Memory B cell (primary cell): ENCODE measurements around the gene ITPKB.

Experiments used
- ATAC-seq: fragments of 150-1000 bp; cut with Tn5 transposase; 2 replicates; pipeline ENCODE4 v1.10.0; 2021; ENCODE audit warnings: low read depth, mild to moderate bottlenecking, moderate library complexity
- DNase-seq, 2 donors: peaks; one replicate each; pipeline ENCODE4 v3.0.0; 2022; ENCODE audit warnings: low spot score in 2 of 2
- H3K27ac Mint-ChIP-seq: one replicate; pipeline ENCODE4 v1.8.0; 2022; ENCODE audit warnings: mild to moderate bottlenecking, moderate library complexity, mixed read lengths
- H3K27me3 Mint-ChIP-seq: one replicate; pipeline ENCODE4 v1.8.0; 2022; ENCODE audit warnings: mixed read lengths
- H3K36me3 Mint-ChIP-seq: one replicate; pipeline ENCODE4 v1.8.0; 2022; ENCODE audit warnings: mild to moderate bottlenecking, mixed read lengths
- H3K4me1 Mint-ChIP-seq: one replicate; pipeline ENCODE4 v1.8.0; 2022; ENCODE audit warnings: mixed read lengths
- H3K4me3 Mint-ChIP-seq: one replicate; pipeline ENCODE4 v1.8.0; 2022; ENCODE audit warnings: mild to moderate bottlenecking, moderate library complexity, mixed read lengths
- H3K9me3 Mint-ChIP-seq: one replicate; pipeline ENCODE4 v1.8.0; 2022; ENCODE audit warnings: mixed read lengths

ITPKB gene

DNA sequence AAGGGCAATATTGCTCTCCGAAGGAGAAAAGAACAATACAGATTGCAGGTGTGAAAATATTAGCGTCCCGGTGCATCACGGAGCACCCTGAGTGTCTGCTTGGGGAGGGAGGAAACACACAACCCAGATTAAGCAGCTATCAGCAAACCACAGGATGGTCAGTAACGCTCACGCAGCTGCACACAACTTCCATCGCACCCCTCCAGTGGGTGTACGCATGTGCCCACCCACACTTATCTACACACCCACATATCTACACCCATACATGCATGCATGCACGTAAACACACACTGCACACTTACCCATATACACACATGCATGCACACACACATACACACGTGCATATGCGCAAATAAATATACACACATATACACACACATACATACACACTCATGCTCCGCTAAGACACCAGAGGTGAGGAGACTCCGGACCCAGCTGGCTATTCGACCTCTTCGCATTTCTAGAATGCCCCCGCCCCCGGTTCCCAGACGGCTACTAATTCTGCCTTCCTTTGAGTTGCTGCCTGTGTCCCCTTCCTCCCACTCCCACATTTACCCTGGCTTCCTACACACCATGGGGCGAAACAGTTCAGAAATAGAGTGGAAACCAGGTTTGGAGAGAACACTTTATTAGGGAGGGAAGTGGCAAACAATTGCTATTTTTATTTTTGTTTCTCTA is 26.2 kb downstream of the ITPKB start:
- H3K36me3 Mint-ChIP-seq: peaks cover 7% of the 10 kb centered on the region
- peak overlapping the region; percentile 91 for H3K27ac Mint-ChIP-seq
- peak; percentile 8 for ATAC-seq
- peak overlapping the region; percentile 32 for H3K4me3 Mint-ChIP-seq
- no peaks in the 10 kb centered on the region for H3K27me3 Mint-ChIP-seq
- H3K9me3 Mint-ChIP-seq: peaks cover 3% of the 10 kb centered on the region
- H3K4me1 Mint-ChIP-seq: peaks cover 46% of the 10 kb centered on the region
- DNase-seq: no peak

DNA sequence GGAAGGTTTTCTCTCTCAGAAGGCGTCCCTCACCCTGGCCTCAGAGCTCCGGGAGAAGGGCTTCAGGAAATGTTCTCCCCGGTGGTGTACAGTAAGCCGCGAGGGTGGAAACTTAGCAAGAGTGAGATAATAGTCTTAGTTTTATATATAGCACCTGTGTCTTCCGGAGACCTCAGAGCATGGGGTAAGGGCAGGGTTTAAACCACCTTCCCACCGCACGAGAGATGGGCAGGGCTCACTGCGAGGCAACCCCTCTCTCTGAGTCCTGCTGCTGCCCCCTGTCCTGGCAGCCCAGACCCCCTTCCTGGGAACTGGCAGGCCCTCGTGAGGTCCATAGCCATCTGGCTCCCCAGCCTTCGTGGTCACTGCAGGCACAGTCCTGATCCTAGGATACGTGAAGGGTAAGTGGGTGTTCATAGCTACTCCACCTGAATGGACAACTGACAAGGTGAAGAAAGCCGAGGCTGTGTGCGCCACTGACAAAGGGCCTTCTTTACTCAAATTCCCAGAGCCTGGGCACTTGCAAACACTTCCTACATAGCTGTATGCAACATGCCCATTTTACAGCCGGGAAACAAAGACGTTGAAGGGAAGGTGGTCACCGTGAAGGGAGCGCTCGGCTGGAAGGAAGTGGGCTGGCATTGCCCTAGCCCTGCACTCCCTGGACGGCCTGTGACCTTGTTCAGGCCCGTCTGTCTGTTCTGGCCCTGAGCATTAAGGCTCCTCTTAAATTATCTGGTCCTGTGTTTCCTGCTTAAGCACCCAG is 26.9 kb downstream of the ITPKB start:
- Mint-ChIP-seq H3K27me3 (no peaks in the 10 kb centered on the region), H3K4me1 (peaks cover 45% of the 10 kb centered on the region), H3K9me3 (peaks cover 3% of the 10 kb centered on the region), H3K4me3 (peak overlapping the region; percentile 32), H3K36me3 (peaks cover 10% of the 10 kb centered on the region), H3K27ac (peak overlapping the region; percentile 91)
- ATAC-seq (peak; percentile 81), DNase-seq (no peak)

DNA sequence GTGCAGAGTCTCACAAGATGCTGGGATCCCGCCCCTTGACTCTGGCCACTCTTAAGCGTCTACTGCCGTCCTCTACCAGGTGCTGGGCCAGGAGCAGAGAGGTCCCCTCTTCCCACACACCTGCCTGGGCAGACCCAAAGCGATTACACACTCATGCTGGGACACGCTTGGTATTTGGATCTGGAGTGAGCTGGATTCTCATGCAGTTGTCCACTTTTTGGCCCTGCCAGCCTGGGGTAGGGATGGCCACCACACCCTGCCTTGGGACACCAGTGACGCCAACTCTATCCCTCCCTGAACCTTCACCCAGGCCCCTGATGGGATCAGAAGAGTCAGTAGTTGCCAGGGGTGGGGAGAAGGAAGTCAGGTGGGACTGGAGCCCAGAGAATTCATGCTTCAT is 28.6 kb downstream of the ITPKB start:
- ATAC-seq (no peak), DNase-seq (no peak)
- H3K36me3 Mint-ChIP-seq: peaks cover 14% of the 10 kb centered on the region
- no peak overlapping the region for H3K27ac Mint-ChIP-seq
- H3K27me3 Mint-ChIP-seq: no peaks in the 10 kb centered on the region
- H3K9me3 Mint-ChIP-seq: peaks cover 3% of the 10 kb centered on the region
- peaks cover 41% of the 10 kb centered on the region for H3K4me1 Mint-ChIP-seq
- H3K4me3 Mint-ChIP-seq: no peak overlapping the region

DNA sequence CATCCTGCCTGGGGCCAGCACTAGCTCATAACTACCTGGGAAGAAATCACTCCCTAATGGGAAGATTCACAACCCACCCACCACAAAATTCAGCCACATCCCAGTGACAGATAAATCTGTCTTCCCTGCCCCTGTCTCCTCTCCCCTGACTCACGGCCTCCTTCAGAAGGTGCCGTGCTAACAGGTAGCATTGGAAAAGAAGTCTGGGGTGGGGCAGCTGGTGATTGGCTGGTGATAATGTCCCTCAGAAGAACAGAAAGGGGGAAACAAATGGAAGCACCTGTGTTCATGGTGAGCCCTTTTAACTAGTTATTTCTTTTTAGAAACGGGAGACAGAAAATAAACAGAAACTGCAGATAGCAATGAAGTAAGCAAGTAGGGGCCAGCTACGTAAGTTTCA is 29.1 kb downstream of the ITPKB start:
- ATAC-seq (no peak), DNase-seq (no peak)
- Mint-ChIP-seq H3K9me3 (peaks cover 3% of the 10 kb centered on the region), H3K27ac (no peak overlapping the region), H3K4me1 (peaks cover 37% of the 10 kb centered on the region), H3K4me3 (peak overlapping the region; percentile 24), H3K27me3 (no peaks in the 10 kb centered on the region), H3K36me3 (peaks cover 14% of the 10 kb centered on the region)

DNA sequence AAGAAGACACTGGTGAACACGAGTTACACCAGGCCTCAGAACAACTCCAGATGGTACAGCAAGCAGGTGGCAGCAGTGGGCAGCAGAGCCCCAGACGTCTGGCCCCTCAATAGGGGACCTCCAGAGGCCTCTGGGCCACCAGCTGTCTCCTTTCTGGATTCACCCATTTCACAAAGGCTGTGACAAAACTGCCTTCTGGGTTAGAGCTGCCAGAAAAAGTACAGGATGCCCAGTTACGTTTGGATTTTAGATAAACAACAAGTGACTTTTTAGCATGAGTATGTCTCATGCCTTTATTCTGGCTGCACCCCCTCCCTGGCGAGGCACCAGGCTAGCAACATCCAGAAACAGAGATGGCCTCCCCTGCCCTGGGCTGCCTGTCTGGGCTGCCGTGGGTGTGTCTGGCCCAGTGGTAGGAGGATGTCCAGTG is 30.1 kb downstream of the ITPKB start:
- no peak overlapping the region for H3K27ac Mint-ChIP-seq
- DNase-seq (no peak), ATAC-seq (no peak)
- H3K4me3 Mint-ChIP-seq: no peak overlapping the region
- no peaks in the 10 kb centered on the region for H3K9me3 Mint-ChIP-seq
- H3K36me3 Mint-ChIP-seq: peaks cover 7% of the 10 kb centered on the region
- peaks cover 31% of the 10 kb centered on the region for H3K4me1 Mint-ChIP-seq
- no peaks in the 10 kb centered on the region for H3K27me3 Mint-ChIP-seq

DNA sequence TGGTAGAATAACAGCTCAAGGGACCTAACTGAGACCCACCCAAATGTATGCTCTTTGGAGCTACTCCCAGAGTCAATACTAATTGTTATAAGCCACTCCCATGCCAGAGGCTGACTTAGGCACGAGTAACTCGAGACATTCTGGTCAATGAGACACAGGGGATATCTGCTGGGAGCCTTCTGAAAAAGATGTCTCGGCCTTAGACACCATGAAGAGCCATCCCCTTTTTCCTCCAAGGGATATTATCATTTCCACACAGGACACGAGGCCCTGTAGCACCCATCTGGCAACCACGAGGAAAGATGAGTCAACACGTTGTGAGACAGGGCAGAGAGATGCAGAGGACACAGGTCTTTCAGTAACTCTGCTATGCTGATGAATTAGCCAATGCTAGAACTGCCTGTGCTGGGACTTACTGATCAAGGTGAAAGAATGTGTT is 30.7 kb downstream of the ITPKB start:
- Mint-ChIP-seq H3K9me3 (no peaks in the 10 kb centered on the region), H3K4me3 (no peak overlapping the region), H3K4me1 (peaks cover 28% of the 10 kb centered on the region), H3K27ac (peak overlapping the region; percentile 25), H3K36me3 (peaks cover 7% of the 10 kb centered on the region), H3K27me3 (no peaks in the 10 kb centered on the region)
- no peak for DNase-seq
- ATAC-seq: no peak

DNA sequence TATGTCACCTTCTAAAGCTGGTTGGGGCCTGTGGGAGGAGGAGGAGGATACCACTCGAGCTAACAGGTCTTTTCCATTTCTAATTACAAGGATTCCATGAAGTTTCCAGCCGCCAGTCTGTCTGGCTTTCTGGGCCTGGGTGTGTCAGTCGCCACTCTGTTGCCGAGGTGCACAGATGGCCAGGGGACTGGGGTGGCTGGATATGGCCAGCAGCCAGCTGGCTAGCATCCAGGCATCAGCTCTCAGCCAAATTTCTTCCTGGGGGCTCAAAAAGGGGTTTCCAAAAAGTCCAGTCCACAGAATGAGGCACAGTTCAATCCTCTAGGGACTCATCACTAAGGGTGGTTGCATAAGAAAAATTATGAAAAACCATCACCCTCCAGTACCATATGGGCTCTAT is 32.4 kb downstream of the ITPKB start:
- H3K4me1 Mint-ChIP-seq: peaks cover 20% of the 10 kb centered on the region
- DNase-seq (no peak), ATAC-seq (no peak)
- no peak overlapping the region for H3K27ac Mint-ChIP-seq
- no peaks in the 10 kb centered on the region for H3K27me3 Mint-ChIP-seq
- peaks cover 7% of the 10 kb centered on the region for H3K36me3 Mint-ChIP-seq
- no peak overlapping the region for H3K4me3 Mint-ChIP-seq
- no peaks in the 10 kb centered on the region for H3K9me3 Mint-ChIP-seq

DNA sequence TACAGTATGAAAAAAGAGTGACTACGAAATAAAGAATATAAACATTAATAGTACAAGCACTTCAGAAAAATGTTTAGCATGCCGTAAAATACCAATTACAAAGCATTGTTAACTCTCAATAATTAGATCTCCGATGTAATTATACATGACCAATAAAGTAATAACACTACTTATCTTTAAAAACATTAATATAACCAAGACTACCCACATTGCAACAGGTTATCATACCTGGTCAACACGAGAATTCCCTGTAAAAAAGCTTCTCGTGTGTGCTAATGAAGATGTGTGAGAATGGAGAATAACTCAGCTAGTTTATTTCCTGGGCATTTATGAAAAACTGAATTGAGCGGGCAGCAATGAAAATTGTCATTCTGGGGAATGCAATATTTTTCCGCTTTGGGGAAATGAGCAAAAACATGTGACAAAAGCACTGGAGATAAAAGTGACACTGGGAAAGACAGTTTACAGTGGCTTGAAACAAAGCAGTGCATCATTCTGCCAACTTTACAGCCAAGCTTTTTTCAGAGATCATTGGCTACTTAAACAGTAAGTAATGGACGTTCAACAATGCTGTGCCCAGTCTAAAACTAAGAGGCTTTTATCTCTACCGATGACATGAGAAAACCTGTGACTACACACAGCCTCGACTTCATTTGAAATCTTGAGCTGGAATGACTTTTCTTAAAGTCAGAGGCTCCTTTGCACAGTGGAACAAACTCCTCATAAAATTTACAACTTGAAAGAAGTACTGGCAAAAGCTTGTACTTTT is 34.7 kb downstream of the ITPKB start:
- DNase-seq: no peak
- Mint-ChIP-seq H3K4me1 (peaks cover 17% of the 10 kb centered on the region), H3K36me3 (peaks cover 8% of the 10 kb centered on the region), H3K4me3 (peak overlapping the region; percentile 85), H3K27me3 (no peaks in the 10 kb centered on the region), H3K9me3 (no peaks in the 10 kb centered on the region), H3K27ac (peak overlapping the region; percentile 98)
- no peak for ATAC-seq

DNA sequence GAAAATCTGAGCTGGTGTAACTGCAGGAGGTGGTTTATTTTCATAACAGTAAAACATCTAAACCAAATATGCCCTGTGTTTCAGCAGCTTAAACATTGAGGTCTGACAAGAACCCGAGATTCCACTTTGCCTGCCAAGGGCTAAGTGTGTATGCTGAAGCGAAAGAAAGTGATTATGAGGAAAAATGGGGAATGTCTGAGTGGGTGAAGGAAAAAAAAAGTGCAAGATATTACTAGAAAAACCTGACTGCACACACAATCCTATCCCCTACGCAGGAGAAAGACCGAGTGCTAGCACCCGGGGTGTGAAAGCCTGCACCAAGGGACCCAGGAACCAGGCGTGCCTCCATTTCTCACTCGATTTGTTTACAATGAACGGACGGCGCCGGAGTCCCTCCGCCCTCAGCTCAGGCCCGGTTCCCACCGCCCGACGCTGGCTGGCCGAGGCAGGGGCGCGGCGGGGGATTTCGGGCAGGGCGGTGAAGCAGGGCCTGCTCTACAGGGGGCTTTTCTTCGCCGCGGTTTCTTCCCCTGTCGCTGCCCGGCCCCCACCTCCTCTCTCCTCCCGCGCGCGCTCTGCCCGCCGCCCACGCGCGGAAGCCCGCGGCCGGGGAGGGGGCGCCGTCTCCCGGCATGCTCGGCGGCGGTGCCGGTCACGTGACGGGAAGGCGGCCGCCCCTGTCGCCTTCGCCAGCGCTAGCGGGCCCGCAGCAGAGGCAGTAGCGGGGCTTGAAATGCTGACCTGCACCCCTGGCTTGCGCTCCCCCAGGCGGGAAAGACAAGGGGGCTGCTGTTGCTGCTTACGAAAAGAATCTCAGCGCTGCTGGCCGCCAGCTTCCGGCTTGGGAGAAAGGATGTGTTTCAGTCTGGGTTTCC is 35.9 kb downstream of the ITPKB start:
- Mint-ChIP-seq H3K27ac (peak overlapping the region; percentile 98), H3K9me3 (no peaks in the 10 kb centered on the region), H3K27me3 (no peaks in the 10 kb centered on the region), H3K36me3 (peaks cover 12% of the 10 kb centered on the region), H3K4me1 (peaks cover 21% of the 10 kb centered on the region), H3K4me3 (peak overlapping the region; percentile 85)
- DNase-seq: peak; percentile 84 to 86
- peak; percentile 89 for ATAC-seq

DNA sequence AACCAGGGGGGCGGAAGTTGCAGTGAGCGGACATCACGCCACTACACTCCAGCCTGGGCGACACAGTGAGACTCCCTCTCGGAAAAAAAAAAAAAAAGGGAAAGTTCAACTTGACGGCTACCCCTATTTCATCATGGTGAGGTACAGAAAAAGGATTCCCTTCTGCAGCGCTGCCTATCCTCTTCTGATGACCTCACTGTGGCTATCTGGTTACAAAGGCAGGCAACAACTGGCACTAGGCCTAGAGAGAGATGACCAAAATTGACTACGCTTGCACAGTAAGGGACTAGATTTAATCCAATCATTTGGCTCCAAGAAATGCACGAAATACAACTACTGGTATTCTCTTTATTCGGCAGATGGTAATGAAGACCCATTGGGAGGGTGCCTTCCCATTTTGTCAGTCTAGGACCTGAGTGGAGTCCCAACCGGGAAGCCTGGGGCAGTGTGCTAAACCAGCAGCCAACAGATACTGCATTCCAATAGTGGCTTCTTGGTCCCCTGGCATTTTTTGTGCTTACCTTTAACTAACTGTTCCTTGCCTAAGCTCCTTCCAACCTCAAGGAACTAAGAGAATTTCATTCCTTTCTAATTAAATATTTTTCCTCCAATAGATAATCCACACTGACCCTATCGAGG is 36.6 kb downstream of the ITPKB start:
- no peak for DNase-seq
- H3K27me3 Mint-ChIP-seq: no peaks in the 10 kb centered on the region
- peak overlapping the region; percentile 85 for H3K4me3 Mint-ChIP-seq
- peaks cover 10% of the 10 kb centered on the region for H3K36me3 Mint-ChIP-seq
- ATAC-seq: no peak
- H3K27ac Mint-ChIP-seq: peak overlapping the region; percentile 98
- no peaks in the 10 kb centered on the region for H3K9me3 Mint-ChIP-seq
- H3K4me1 Mint-ChIP-seq: peaks cover 23% of the 10 kb centered on the region

DNA sequence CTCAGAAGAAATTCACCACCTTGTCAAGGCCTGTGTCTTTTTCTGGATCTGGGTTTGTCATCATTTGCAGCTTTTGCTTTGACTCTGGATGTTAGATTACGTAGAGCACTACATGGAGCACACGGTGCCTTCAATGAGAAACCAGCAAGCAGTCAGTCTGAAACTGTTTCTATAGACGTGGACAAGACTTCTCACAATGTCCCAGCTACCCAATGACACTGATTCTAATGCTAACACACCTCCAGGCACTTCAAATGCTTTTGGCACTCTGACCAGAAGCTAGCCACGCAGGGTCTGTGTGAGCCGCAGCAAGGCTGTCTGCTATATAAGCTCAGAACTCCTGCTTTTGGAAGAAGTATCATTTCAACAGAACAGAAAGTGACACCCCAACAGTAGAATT is 38.2 kb downstream of the ITPKB start:
- Mint-ChIP-seq H3K4me3 (no peak overlapping the region), H3K27ac (peak overlapping the region; percentile 52), H3K27me3 (no peaks in the 10 kb centered on the region), H3K36me3 (peaks cover 10% of the 10 kb centered on the region), H3K9me3 (no peaks in the 10 kb centered on the region), H3K4me1 (peaks cover 35% of the 10 kb centered on the region)
- ATAC-seq (no peak), DNase-seq (no peak)

DNA sequence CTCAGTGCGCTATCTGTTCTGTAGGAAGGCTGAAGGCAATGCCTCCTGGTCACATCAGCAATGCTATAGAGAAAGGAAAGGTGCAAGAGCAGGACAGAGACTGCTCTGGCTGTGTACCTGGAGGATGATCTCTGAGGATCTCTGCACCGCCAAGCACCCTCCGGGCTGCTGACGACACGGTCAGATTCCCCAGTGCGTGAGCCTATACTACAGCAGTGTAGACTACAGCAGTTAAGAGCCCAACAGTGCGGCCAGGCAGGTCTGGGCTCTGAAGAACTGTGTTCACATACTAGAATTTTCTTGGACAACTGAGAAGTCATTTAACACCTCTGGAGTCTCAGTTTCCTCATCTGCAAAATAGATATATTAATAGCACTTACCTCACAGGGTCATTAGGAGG is 39.9 kb downstream of the ITPKB start:
- Mint-ChIP-seq H3K36me3 (peaks cover 12% of the 10 kb centered on the region), H3K4me1 (peaks cover 43% of the 10 kb centered on the region), H3K27me3 (no peaks in the 10 kb centered on the region), H3K9me3 (no peaks in the 10 kb centered on the region), H3K27ac (peak overlapping the region; percentile 100), H3K4me3 (peak overlapping the region; percentile 11)
- ATAC-seq (no peak), DNase-seq (no peak)

DNA sequence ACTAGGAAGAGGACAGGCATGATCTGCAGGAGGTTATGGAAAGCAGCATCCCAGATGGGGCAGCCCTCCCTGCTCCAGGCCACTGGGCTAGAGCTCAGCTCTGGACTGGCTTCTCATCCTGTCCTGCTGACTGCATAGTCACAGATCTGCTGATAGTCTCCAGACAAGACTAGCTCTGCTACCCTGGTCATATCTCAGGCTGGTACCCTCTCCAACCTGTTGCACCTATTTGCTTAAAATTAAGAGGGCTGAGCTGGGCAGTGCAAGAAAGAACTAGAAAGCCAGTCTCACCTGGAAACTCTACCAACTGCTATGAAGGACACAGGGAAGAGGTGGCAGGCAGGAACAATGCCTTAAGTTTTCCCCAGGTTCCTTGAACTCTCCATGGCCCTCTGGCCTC is 40.4 kb downstream of the ITPKB start:
- Mint-ChIP-seq H3K27ac (peak overlapping the region; percentile 100), H3K27me3 (no peaks in the 10 kb centered on the region), H3K4me1 (peaks cover 45% of the 10 kb centered on the region), H3K36me3 (peaks cover 12% of the 10 kb centered on the region), H3K4me3 (peak overlapping the region; percentile 11), H3K9me3 (no peaks in the 10 kb centered on the region)
- ATAC-seq (no peak), DNase-seq (no peak)
